Renal cortex interstitium (tissue), 11 donors: ENCODE data around the gene POLR3C. TPM values are rescaled to one million over a fixed set of nuclear protein-coding genes. Genes with fewer than 3 reads are reported as not detected.
A peak's percentile ranks its signal among the peaks of the same experiment; 100 is the strongest.
"Not testable (repeated sequence)": the region's sequence is repeated elsewhere in the genome, so short reads cannot be mapped to it uniquely, and the experiment has no call there.

Experiments
- DNase-seq, 11 donors: peaks; one replicate each; pipeline ENCODE4 v3.0.0-alpha.2; 2013; ENCODE audit warnings: low read depth in 9 of 11, low spot score in 4 of 11; ENCODE audit errors: extremely low read depth in 1 of 11
- polyA plus RNA-seq, 3 donors: library from polyadenylated mRNA; unstranded; fragments of 120-200 nt; gene quantifications; one replicate each; pipeline ENCODE4 v1.2.1, GENCODE V29; 2013; ENCODE audit not compliant: insufficient read length in 3 of 3

POLR3C gene
- polyA plus RNA-seq, 3 donors = 37.1 to 39.3 (median 37.4) TPM

DNA sequence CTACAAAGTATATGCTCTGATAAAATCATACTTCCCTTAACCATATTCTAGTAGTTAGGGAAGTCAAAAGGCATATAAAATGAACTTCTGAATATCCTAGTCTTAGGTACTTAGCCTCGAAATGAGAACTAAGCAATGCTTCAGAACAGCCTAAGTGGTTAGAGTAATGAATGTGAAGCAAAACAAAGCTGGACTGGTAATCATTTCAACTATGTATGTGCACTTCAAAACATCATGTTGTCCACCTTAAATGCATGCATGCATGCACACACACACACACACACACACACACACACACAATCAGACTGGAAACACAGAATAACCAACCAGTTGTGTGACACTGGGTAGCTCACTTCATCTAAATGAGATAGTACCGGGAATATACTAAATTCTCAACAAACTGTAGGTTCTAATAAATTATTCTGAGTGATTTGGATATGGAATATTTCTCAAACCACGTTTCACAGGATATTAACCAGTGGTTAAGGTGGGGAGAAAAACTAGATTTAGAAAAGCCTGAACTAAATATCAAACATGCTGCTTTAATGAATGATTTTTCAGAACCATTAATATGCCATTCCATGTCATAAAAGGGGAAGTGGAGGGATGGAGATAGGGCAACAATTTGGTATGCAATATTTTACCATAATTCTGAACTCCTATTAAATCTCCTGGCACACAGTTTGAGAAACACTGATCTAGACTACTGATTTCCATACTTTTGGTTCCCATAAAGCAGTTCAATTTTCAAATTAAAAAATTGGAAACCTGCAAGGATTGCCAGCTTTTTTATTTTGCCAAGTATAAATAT, 19.6 kb upstream of the POLR3C start:
- no peak for DNase-seq

DNA sequence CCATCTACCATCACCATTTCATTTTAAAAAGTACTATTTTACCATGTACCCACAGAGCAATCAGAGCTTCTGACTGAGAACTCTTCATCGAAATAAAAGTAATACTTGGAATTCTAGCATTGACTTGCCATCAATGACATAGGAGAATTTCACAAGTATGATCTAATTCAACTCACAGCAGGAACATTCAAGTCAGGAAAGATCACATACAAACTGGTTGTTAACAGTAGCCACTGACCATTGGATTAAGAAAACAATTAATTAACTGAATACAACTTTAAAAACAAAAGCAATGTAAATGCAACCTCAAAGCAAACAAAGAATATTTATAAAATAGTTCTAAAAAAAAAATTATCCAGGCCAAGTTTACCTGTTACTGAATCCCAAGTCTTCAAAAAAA, 18.9 kb upstream of the POLR3C start:
- DNase-seq = no peak

DNA sequence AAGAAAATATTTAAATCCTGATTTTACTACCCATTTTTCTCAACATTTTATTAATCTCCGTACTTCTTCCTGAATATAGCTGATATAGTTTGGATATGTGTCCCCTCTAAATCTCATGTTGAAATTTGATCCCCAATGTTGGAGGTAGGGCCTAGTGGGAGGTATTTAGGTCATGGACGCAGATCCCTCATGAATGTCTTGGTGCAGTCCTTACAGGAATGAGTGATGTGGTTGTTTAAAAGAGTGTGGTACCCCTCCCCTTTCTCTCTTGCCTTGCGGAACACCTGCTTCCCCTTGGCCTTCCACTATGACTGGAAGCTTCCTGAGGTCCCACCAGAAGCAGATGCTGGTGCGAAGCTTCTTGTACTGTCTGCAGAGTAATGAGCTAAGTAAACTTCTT, 17.6 kb upstream of the POLR3C start:
- DNase-seq = no peak

DNA sequence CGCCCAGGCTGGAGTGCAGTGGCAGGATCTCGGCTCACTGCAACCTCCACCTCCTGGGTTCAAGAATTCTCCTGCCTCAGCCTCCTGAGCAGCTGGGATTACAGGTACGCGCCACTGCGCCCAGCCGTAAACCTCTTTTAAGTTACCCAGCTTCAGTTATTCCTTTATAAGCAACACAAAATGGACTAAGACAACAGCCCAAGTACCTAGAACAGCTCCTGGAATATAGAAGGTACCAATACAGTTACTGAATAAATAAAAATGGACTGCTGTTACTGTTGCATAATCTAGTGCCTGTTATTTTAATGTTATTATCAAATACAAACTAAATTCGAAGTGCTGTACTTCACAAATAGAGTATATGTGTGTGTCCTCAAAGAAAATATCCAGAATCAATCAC, 17.2 kb upstream of the POLR3C start:
- DNase-seq = no peak

DNA sequence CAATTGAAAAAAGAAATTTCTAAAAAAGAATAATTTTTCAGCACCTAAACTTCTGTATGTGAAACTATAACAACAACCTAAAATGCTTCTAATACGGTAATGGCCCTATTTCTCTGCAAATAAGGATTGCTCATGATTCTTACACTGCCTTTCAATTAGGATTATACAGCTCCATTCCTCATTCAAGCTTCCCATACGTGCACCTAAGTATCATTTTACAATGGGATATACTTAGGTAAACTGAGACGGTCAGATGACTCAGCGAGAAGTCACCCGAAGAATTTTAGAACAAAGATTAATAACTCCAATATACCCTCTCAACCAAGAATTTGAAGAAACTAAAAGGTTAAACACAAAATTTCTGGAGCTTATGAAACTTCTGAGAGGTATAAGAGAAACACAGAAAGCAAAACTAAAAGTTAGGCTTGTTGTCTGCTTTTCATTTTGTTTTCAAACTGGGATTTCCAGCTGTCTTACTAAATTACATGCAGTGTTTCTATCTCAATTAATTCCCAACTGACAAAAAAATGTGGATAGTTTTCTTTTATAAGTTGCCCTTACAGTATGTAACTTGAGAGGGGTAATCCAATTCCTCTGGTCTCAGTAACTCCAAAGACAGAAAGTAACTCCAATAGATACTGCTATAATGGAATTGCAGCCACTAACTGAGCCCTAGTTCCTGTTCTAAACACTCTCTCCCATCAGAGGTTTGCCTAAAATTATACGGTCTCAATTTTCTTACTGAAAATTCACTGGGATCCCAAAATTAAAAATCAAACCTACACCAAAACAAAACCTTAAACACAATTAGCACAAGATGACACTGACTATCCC, 10.8 kb upstream of the POLR3C start:
- DNase-seq = not testable (repeated sequence)

DNA sequence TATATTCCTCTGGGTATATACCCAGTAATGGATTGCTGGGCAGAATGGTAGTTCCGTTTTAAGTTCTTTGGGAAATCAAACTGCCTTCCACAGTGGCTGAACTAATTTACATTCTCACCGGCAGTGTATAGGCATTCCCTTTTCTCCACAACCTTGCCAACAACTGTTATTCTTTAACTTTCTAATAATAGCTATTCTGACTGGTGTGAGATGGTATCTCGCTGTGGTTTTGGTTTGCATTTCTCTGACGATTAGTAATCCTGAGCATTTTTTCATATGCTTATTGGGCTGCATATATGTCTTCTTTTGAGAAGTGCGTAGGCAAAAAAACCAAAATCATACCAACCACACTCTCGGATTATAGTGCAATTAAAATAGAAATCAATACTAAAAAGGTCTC, 5.9 kb upstream of the POLR3C start:
- not testable (repeated sequence) for DNase-seq

DNA sequence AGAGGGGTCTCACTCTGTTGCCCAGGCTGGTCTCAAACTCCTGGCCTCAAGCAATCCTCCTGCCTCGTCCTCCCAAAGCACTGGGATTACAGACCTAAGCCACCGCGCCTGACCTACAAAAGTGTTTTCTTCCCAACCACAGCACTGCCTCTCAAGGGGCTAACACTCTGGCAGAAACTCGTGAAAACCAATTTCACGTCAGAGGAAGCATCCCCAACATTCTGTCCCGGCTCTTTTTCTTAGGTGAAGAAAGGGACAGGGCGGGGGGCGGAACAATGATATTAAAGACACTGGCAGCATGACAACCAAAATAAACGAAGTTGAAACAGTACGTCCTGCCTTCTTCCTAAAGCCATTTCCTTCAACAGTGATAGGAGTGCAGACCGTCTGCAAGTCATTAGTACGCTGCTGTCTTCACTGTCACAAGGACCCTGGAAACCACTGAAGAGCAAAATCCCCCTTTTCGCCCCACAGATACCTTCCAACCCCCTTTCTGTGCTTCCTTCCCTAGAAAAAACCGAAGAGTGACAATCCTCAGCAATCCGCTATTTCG, 1.1 kb upstream of the POLR3C start:
- not testable (repeated sequence) for DNase-seq

DNA sequence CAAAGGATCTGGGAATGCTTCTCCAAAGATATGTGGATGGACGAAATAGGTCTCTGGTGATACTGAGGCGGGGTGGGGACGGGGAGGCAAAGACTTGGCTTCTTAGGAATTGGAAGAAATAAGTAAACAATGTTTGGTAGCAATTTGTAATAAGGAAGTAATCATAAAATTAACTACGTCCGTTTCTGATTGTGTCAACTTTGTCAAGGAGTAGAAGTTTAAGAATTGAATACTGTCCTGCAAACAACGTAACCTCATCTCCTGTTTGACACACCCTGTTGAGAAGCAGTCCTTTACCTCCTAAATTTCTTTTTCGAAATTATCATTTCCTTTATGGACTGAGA, 471 bp downstream of the POLR3C start:
- DNase-seq = no peak

DNA sequence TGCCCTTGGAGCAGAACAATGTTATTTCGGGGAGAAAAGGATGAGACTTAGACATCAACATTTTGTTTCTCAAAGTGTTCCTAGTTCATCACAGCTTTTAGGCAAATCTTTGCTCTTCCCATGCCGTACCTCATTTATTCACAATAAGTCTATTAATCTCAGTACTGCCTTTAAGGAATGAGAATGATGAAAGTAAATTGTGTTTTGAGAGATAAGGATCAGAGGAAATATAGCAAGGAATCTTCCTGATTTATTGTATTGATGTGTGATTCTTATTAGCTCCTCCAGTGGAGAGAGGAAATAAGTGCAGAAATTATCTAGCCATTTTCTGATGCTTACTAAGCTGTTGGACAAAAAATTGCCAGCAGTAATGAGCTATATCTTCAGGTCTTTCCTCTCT, 2.0 kb downstream of the POLR3C start:
- DNase-seq = no peak

DNA sequence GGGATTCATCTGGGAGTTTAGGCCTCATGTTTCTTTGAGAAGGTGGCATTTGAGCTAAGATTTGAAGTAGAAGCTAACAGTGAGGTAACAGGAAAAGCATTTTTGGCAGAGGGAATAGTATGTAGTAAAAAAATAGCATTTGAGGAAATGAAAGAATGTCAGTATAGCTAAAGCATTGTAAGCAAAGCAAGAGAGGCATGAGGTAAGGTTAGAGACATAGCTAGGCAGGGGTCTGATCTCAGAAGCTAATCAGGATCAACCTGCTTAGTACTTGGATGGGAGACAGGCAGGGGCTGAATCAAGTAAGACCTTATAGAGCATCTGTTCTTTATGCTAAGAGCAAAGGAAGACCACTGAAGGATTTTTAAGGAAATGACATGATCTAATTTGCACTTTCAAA, 4.0 kb downstream of the POLR3C start:
- DNase-seq = no peak

DNA sequence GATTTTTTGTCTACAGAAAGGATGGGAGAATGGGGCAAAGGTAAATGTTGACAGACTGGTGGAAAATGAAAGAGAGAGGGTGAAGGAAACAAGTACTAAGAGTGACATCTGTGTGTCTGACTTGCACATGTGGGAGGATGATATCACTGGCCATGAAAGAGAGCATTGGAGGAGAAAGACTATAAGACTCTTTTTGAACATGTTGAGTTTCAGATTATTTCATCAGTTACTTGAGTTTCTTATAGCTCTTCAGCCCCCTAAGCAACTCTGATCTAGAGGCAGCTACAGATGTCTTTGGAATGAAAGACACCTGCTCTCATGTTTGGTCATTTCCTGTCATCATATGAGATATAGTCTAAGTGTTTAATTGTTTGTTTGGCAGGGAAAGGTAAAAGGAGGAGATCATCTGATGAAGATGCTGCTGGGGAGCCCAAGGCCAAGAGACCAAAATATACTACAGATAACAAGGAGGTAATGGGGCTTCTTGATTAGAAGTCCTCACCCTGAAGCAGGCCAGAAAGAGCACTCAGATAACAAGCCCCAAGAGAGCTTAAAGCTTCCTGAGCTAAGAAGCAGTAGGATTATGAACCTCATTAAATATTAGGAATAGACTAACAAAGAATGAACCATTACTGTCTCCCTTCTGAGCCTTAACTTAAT, 4.5 kb downstream of the POLR3C start:
- DNase-seq = no peak

DNA sequence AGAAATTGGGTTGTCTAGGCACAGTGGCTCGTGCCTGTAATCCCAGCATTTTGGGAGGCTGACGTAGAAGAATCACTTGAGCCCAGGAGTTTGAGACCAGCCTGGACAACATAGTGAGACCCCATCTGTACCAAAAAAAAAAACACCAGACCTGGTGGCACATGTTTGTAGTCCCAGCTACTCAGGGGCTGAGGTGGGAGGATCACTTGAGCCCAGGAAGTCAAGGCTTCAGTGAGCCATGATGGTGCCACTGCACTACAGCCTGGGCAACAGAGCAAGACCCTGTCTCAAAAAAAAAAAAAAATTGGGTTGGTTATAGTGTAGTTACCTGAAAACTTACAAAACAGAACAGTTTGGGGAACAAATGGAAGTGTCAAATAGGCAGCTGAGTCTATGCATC, 6.8 kb downstream of the POLR3C start:
- DNase-seq = not testable (repeated sequence)

DNA sequence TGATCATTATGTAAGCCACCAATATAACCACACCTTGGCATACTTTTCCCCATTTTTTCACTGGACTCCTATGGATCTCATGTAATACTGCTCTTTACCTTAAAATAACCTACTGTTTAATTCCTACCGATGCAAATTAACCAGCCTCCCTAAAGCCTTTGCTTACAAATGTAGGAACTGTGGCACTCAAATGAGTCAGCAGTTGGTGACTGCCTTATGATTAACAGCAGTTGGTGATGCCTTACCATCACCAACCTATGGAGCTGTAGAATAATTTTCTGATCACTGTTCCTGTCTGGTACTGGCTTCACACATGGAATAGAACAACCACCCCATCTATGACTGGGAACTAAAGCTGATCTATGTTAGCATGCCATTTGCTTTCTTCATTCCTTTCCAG, 13.7 kb downstream of the POLR3C start:
- DNase-seq = no peak

DNA sequence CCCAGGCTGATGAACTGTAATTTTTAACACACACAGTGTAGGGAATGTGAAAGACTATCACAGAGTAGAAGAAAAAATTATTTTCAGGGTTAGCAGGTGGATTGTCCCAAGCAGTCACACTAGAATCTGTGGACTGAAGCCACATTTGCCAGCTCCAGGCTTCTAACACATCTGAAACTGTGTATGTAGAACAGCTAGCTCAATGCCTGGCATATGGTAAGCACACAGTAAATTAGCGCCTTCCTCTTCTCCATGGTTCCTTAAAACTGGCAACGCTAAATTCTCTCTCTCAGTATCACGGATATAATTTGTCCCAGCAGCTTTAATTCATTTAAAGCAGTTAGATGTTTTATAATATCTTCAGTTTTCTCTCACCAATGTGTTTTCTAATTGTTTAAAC, 19.0 kb downstream of the POLR3C start:
- DNase-seq = no peak

DNA sequence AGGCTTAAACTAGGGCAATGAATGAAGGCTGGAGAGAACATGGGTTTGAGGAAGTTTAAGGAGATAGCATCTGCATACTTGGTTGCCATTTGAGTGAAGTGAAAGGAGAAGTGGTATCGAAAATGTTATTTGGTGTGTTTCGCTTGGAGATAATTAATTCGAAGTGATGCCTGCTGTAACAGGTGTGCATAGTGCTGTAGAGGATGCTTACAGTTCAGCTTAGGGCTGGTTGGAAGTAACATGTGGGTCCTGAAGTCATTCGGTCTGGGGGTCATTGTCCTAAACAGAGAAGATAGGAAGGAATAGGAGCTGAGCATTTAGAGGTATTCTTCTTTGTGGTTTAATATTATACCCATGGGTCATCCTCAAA, 21.1 kb downstream of the POLR3C start:
- peak in 1 of 11 donors; percentile 17 for DNase-seq

DNA sequence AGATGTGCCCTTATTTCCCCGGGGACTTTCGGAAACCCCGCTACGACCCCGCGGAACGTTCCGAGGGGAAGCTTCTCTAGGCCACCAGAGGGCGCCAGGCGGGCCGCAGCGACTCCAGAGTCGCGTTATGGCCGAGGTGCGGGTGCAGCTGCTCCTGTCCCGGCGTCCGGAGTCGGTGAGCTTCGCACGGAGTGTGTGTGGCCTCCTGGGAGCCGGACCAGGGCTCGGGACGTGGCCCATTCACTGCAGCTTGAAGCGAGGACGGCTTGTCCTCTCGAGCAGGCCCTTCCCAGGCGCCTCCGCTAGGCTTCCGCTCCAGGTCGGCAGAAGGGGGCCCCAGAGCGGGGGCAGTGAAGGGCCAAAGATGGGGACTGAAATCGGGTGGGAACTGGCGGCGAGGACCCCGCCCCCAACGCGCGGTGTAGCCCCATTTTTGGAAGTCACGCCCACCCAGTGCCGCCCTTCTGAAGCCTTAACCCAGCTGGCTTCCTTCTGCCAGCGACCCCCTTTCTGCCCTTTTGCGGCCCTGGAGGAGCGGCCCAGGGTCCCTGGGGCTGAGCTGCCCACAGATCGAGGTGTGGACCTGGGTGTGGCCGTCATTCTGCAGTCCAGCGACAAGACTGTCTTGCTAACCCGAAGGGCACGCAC, 21.6 kb downstream of the POLR3C start, which contains the start of gene NUDT17:
Gene NUDT17 (plus strand): TSS at position 117 of the 648 bp plus-strand sequence. CDS start 11 bp downstream, at position 128.
- DNase-seq = peak in 9 of 11 donors; percentile 55 to 79 (median 67)

DNA sequence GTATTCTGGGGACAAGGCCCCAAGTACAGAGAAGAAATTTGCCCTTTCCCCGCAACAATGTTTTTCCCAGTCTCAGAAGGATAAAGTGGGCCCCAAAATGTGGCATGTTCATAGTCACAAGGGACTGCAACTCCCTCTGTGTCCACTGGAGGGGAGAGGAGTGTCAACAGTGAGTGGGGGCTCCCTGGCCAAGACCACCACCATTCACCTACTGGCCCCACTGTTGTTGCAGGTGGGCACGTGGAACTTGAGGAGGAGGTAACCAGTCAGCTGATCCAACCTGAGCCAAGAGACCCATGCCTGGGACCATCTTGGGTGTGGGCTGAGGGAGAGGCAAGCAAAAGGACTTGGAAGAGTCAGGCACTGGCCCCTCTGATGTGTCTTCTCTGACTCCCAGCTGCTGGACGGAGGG, 22.2 kb downstream of the POLR3C start:
- DNase-seq = peak in 4 of 11 donors; percentile 15 to 43 (median 26)

DNA sequence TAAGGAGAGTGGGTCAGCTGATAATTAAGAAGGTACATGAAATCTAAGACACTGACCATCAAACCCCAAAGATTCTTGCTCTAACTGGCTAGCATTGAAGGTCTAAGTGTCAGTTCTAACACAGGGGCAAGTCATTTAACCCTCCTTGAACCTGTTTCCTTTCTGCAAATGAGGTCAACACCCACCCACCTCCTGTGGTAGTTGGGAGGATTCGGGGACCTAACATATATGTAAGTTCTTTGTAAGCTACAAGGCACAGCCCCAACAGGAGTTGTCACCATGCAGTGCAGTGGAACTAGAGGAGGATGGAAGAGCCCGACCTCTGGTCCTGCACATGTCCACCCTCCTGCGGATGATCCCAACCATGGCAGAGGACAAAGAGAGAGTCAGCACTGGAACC, 23.8 kb downstream of the POLR3C start:
- DNase-seq = no peak
